ENCODE measurements around the gene CRTAC1.
"Not testable (repeated sequence)": the region's sequence is repeated elsewhere in the genome, so short reads cannot be mapped to it uniquely, and the experiment has no call there.

CRTAC1 gene

GRCh38 chr10:97842656-97843280 lies 187.7 kb downstream of the CRTAC1 start:
- DNase-seq (ENCODE audit: low read depth in 2 of 2): no peak

GRCh38 chr10:97842114-97842513 lies 188.3 kb downstream of the CRTAC1 start:
- not testable (repeated sequence) for DNase-seq (ENCODE audit: low read depth in 2 of 2)

- DNase-seq (ENCODE audit: low read depth in 2 of 2): not testable (repeated sequence)
Measured at GRCh38 chr10:97841166-97841565, 189.3 kb downstream of the CRTAC1 start.

- DNase-seq (ENCODE audit: low read depth in 2 of 2): no peak
Measured at GRCh38 chr10:97838091-97838490, 192.3 kb downstream of the CRTAC1 start.

GRCh38 chr10:97836446-97836845 lies 194.0 kb downstream of the CRTAC1 start:
- DNase-seq (ENCODE audit: low read depth in 2 of 2): no peak

GRCh38 chr10:97831259-97831658 lies 199.2 kb downstream of the CRTAC1 start:
- DNase-seq (ENCODE audit: low read depth in 2 of 2): no peak

GRCh38 chr10:97830064-97830463 lies 200.4 kb downstream of the CRTAC1 start:
- no peak for DNase-seq (ENCODE audit: low read depth in 2 of 2)

- no peak for DNase-seq (ENCODE audit: low read depth in 2 of 2)
Measured at GRCh38 chr10:97828721-97829120, 201.7 kb downstream of the CRTAC1 start.

GRCh38 chr10:97827702-97828291 lies 202.6 kb downstream of the CRTAC1 start:
- DNase-seq (ENCODE audit: low read depth in 2 of 2): no peak

- no peak for DNase-seq (ENCODE audit: low read depth in 2 of 2)
Measured at GRCh38 chr10:97826892-97827291, 203.5 kb downstream of the CRTAC1 start.

- DNase-seq (ENCODE audit: low read depth in 2 of 2): no peak
Measured at GRCh38 chr10:97825020-97825760, 205.2 kb downstream of the CRTAC1 start.

GRCh38 chr10:97823734-97824133 lies 206.7 kb downstream of the CRTAC1 start:
- no peak for DNase-seq (ENCODE audit: low read depth in 2 of 2)

- no peak for DNase-seq (ENCODE audit: low read depth in 2 of 2)
Measured at GRCh38 chr10:97822261-97822687, 208.1 kb downstream of the CRTAC1 start.

- DNase-seq (ENCODE audit: low read depth in 2 of 2): no peak
Measured at GRCh38 chr10:97821308-97822038, 208.9 kb downstream of the CRTAC1 start.

- no peak for DNase-seq (ENCODE audit: low read depth in 2 of 2)
Measured at GRCh38 chr10:97820096-97820704, 210.2 kb downstream of the CRTAC1 start.

- DNase-seq (ENCODE audit: low read depth in 2 of 2): no peak
Measured at GRCh38 chr10:97818572-97818971, 211.8 kb downstream of the CRTAC1 start.

GRCh38 chr10:97816609-97817008 lies 213.8 kb downstream of the CRTAC1 start:
- DNase-seq (ENCODE audit: low read depth in 2 of 2): no peak

All from stimulated activated CD4-positive, alpha-beta T cell treated with anti-CD3 and anti-CD28 coated beads, Interleukin-4, amount 100 ng/mL, for 48 hours (primary cell).